GM12878 (cell line): ENCODE measurements around the gene DNAH9. TPM values are rescaled to one million over a fixed set of nuclear protein-coding genes. Genes with fewer than 3 reads are reported as not detected.

ENCODE experiments used
- ATAC-seq: fragments of 200-7000 bp; cut with Tn5 transposase; 3 replicates; pipeline ENCODE4 v1.9.1; 2020; ENCODE audit warnings: mild to moderate bottlenecking, moderate library complexity
- BruUV-seq: library from RNA; stranded (reverse); fragments of 400-500 nt; replicated peaks from 2 replicates; lab custom pipeline; 2021; lab: Mats Ljungman, UMichigan
- CTCF ChIA-PET: fragments of 300-600 bp; sonication (Branson Sonifier 250); formaldehyde crosslinking; extraction: SDS; loops from one replicate; lab custom pipeline; 2021; ENCODE audit warnings: inconsistent platforms; lab: Yijun Ruan, JAX
- POLR2A ChIA-PET: fragments of 350-600 bp; formaldehyde crosslinking; extraction: SDS; loops from one replicate; lab custom pipeline; 2021; ENCODE audit warnings: inconsistent platforms; lab: Charles Lee
- RAD21 ChIA-PET: fragments of 300-600 bp; sonication (Branson Sonifier 250); formaldehyde crosslinking; loops from one replicate; lab custom pipeline; 2023; ENCODE audit warnings: antibody characterized with exemption; ENCODE audit not compliant: unreplicated experiment; lab: Charles Lee
- SMC1A ChIA-PET: fragments of 300-600 bp; sonication (Branson Sonifier 250); formaldehyde crosslinking; loops from one replicate; lab custom pipeline; 2023; ENCODE audit not compliant: unreplicated experiment, uncharacterized antibody; lab: Charles Lee
- DNase-seq: peaks from one replicate; pipeline ENCODE4 v3.0.0-alpha.2; 2011; ENCODE audit warnings: low read depth, low spot score
- FAIRE-seq: peaks from 3 replicates; lab custom pipeline; 2011; peaks lifted over from hg19 to GRCh38; lab: Jason Lieb, UNC
- H2AFZ ChIP-seq: 2 replicates; pipeline ENCODE4 v1.6.0; 2011; ENCODE audit warnings: low read depth, low read length, control low read depth; ENCODE audit not compliant: control insufficient read depth
- H3K27ac ChIP-seq: 2 replicates; pipeline ENCODE4 v1.5.1; 2011; ENCODE audit warnings: control low read depth; ENCODE audit not compliant: control insufficient read depth, insufficient read depth
- H3K27me3 ChIP-seq, 2 experiments: replicated peaks in 1 of 2; 2 replicates each; pipeline versions ENCODE4 v1.6.0 to v1.6.1; 2011; ENCODE audit warnings: low read length in 1 of 2; ENCODE audit not compliant: control insufficient read depth in 2 of 2, insufficient read depth in 2 of 2
- H3K36me3 ChIP-seq, 2 experiments: 2 replicates each; pipeline ENCODE4 v1.5.1; 2011; ENCODE audit warnings: low read length in 1 of 2; ENCODE audit not compliant: control insufficient read depth in 2 of 2, insufficient read depth in 2 of 2
- H3K4me1 ChIP-seq: 2 replicates; pipeline ENCODE4 v1.6.1; 2011; ENCODE audit warnings: mild to moderate bottlenecking, low read length, moderate library complexity, mixed read lengths; ENCODE audit not compliant: control insufficient read depth, insufficient read depth
- H3K4me2 ChIP-seq: 2 replicates; pipeline ENCODE4 v1.6.0; 2011; ENCODE audit warnings: control low read depth; ENCODE audit not compliant: control insufficient read depth, insufficient read depth
- H3K4me3 ChIP-seq: fragments of 200-600 bp; sonication (generic); 2 replicates; pipeline ENCODE4 v1.5.1; 2016
- H3K79me2 ChIP-seq: 2 replicates; pipeline ENCODE4 v1.6.0; 2011; ENCODE audit warnings: low read length; ENCODE audit not compliant: control insufficient read depth, insufficient read depth
- H3K9ac ChIP-seq: 2 replicates; pipeline ENCODE4 v1.8.0; 2011; ENCODE audit warnings: low read length, control low read depth, mixed read lengths; ENCODE audit not compliant: control insufficient read depth, insufficient read depth
- H3K9me3 ChIP-seq: replicated peaks from 3 replicates; pipeline ENCODE4 v1.5.1; 2011; ENCODE audit warnings: mild to moderate bottlenecking, low read length; ENCODE audit not compliant: control insufficient read depth, insufficient read depth
- H4K20me1 ChIP-seq: 2 replicates; pipeline ENCODE4 v1.6.0; 2011; ENCODE audit not compliant: control insufficient read depth, insufficient read depth
- ATF3 ChIP-seq: IDR thresholded peaks from 2 replicates; pipeline ENCODE4 v1.6.1; 2011; ENCODE audit warnings: low read depth, mild to moderate bottlenecking, low read length, moderate library complexity, borderline replicate concordance; ENCODE audit errors: extremely low read depth
- BCL3 ChIP-seq: IDR thresholded peaks from 2 replicates; pipeline ENCODE4 v1.6.1; 2011; ENCODE audit warnings: borderline replicate concordance, low read depth, mild to moderate bottlenecking, moderate library complexity, low read length; ENCODE audit not compliant: insufficient read depth, poor library complexity, severe bottlenecking
- BHLHE40 ChIP-seq, 2 experiments: fragments of 450-650 bp in 1 of 2; IDR thresholded peaks; 2 replicates each; pipeline ENCODE4 v1.6.1; 2011 to 2017; ENCODE audit warnings: low read depth in 2 of 2, borderline replicate concordance in 1 of 2, improper control_type of control experiment in 1 of 2, low read length in 1 of 2, mild to moderate bottlenecking in 1 of 2
- CBFB ChIP-seq: IDR thresholded peaks from 2 replicates; pipeline ENCODE4 v1.6.1; 2016; ENCODE audit warnings: antibody characterized with exemption, low read depth
- ETV6 ChIP-seq, 2 experiments: fragments of 450-650 bp in 1 of 2; IDR thresholded peaks in 1 of 2; conservative IDR thresholded peaks in 1 of 2; 2 replicates each; pipeline ENCODE4 v1.6.1; 2014; ENCODE audit warnings: antibody characterized with exemption in 1 of 2, borderline replicate concordance in 1 of 2, low read depth in 1 of 2, mild to moderate bottlenecking in 1 of 2, moderate library complexity in 1 of 2
- GABPA ChIP-seq: IDR thresholded peaks from 2 replicates; pipeline ENCODE4 v1.6.1; 2014; ENCODE audit warnings: antibody characterized with exemption, low read depth, mild to moderate bottlenecking, inconsistent platforms
- MAX ChIP-seq: IDR thresholded peaks from 2 replicates; pipeline ENCODE4 v1.6.1; 2012; ENCODE audit warnings: low read depth, low read length, improper control_type of control experiment
- MEF2B ChIP-seq: fragments of 450-650 bp; IDR thresholded peaks from 2 replicates; pipeline ENCODE4 v1.6.1; 2018; ENCODE audit warnings: mild to moderate bottlenecking, moderate library complexity; ENCODE audit not compliant: partially characterized antibody, poor library complexity, severe bottlenecking
- MTA2 ChIP-seq: fragments of 450-650 bp; IDR thresholded peaks from 2 replicates; pipeline ENCODE4 v1.6.1; 2016; ENCODE audit warnings: low read depth, mild to moderate bottlenecking, moderate library complexity
- MXI1 ChIP-seq: fragments of 150-350 bp; IDR thresholded peaks from 2 replicates; pipeline ENCODE4 v1.6.1; 2011; ENCODE audit warnings: low read depth, mild to moderate bottlenecking, inconsistent platforms, low read length, improper control_type of control experiment
- MYB ChIP-seq: fragments of 150-350 bp; IDR thresholded peaks from 2 replicates; pipeline ENCODE4 v1.6.1; 2014; ENCODE audit warnings: mild to moderate bottlenecking, low read depth, low read length, borderline replicate concordance
- SP1 ChIP-seq: IDR thresholded peaks from one replicate; pipeline ENCODE4 v1.6.1; 2011; ENCODE audit warnings: low read depth, low read length
- SUPT20H ChIP-seq: IDR thresholded peaks from 2 replicates; pipeline ENCODE4 v1.6.1; 2011; ENCODE audit warnings: low read depth, mild to moderate bottlenecking, low read length, moderate library complexity, borderline replicate concordance; ENCODE audit not compliant: control insufficient read depth
- YY1 ChIP-seq: IDR thresholded peaks from 2 replicates; pipeline ENCODE4 v1.6.1; 2011; ENCODE audit warnings: low read depth, mild to moderate bottlenecking, low read length
- ZNF207 ChIP-seq: fragments of 450-650 bp; IDR thresholded peaks from 2 replicates; pipeline ENCODE4 v1.6.1; 2014; ENCODE audit warnings: antibody characterized with exemption, mild to moderate bottlenecking, borderline replicate concordance
- WGBS: methylation state at CpG from one replicate; pipeline ENCODE4 v1.1.6; 2016; ENCODE audit warnings: low lambda C conversion rate; ENCODE audit not compliant: insufficient replicate concordance, insufficient coverage; ENCODE audit errors: missing lambda C conversion rate; 5-methylcytosine and 5-hydroxymethylcytosine counted together
- in situ Hi-C: fragments of 300-500 bp; cut with MboI; formaldehyde crosslinking; loops from 9 replicates; pipeline ENCODE4 v1.14.3; 2018; ENCODE audit warnings: mixed read lengths
- intact Hi-C: fragments of 100-400 bp; cut with micrococcal nuclease; formaldehyde crosslinking; loops from one replicate; pipeline ENCODE4 v1.14.2; 2022; ENCODE audit not compliant: unreplicated experiment
- polyA plus RNA-seq, 11 experiments: library from polyadenylated mRNA; depleted of rRNA in 4 of 11; unstranded in 6 of 11; stranded (reverse) in 5 of 11; fragments of >200 nt; fragmentation: Nextera tagmentation in 4 of 11; fragmentation: Illumina TruSeq in 1 of 11; extraction: Ambion mirVana in 4 of 11; extraction: Trizol in 1 of 11; gene quantifications; 1 replicate in 1 of 11; 2 replicates in 10 of 11; pipeline versions ENCODE4 v1.2.1 to v1.2.3, GENCODE V29; 2011 to 2016; ENCODE audit warnings: inconsistent platforms in 2 of 11, missing spikeins in 2 of 11, low read depth in 1 of 11
- total RNA-seq, 4 experiments: library from RNA; depleted of rRNA in 3 of 4; stranded (reverse); fragments of >200 nt in 3 of 4; fragmentation: Illumina TruSeq in 1 of 4; extraction: Trizol in 1 of 4; gene quantifications; 2 replicates each; pipeline versions ENCODE4 v1.2.1 to v1.2.3, GENCODE V29; 2013 to 2021

The DNAH9 gene
- total and polyA plus RNA-seq, 10 of the 15 experiments (the other 5 are each of a cell fraction or from before 2014, with no cell fraction given), result 0.10 to 0.40 (median 0.19) TPM; not detected in 7

GRCh38 chr17:11582217-11582616 lies 16.1 kb upstream of the DNAH9 start:
- Histone ChIP-seq H4K20me1 (no peaks in the 10 kb centered on the region), H2AFZ (no peak overlapping the region), H3K36me3 (no peaks in the 10 kb centered on the region), H3K4me3 (no peak overlapping the region), H3K79me2 (no peaks in the 10 kb centered on the region), H3K27ac (no peak overlapping the region), H3K9me3 (no peaks in the 10 kb centered on the region; the same call in 2 of the 3 replicates), H3K4me1 (no peaks in the 10 kb centered on the region), H3K27me3 (no peaks in the 10 kb centered on the region), H3K4me2 (no peak overlapping the region), H3K9ac (no peak overlapping the region)
- in situ Hi-C loops (no loop called here), intact Hi-C loops (no loop called here)
- ChIA-PET SMC1A (no interaction called here), CTCF (no interaction called here), RAD21 (no interaction called here), POLR2A (no interaction called here)
- DNase-seq, result no peak
- no TSS peak for BruUV-seq
- TF ChIP-seq MEF2B (no peak), BCL3 (no peak), MAX (no peak), MXI1 (no peak), YY1 (no peak), MTA2 (no peak), CBFB (no peak), ATF3 (no peak), BHLHE40 (IDR thresholded peaks at IDR 0.05; ENCODE audit: borderline replicate concordance in 1 of 2, low read depth in 2 of 2, low read length in 1 of 2) (no peak), ETV6 (conservative IDR thresholded peaks at IDR 0.05 in 1 of 2, IDR thresholded peaks at IDR 0.05 in 1 of 2; ENCODE audit: borderline replicate concordance in 1 of 2, low read depth in 1 of 2) (no peak), SUPT20H (no peak), GABPA (no peak), ZNF207 (no peak), SP1 (no peak), MYB (no peak)
- 3% methylated on average over 5 of the region's 5 CpGs for WGBS
- no peak for ATAC-seq
- no peak for FAIRE-seq
